ENCODE measurements around the gene MAST3.

Gene MAST3

DNA sequence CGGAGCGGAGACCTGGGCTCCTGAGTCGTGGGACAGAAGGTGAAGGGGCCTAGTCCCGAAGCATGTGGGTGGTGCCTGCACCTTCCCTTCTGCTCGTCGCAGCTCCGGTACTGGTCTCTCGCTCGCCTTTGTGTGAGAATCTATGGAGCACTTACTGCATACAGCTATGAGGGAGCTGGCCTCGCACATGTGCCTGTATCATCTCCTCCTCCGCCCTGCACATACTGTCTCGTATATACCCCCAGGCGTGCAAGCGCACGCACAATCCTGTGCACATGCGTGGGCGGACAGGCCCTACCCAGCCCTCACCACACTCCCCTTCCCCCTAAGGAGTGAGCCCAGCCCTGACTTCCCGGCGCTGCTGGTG, 64.0 kb downstream of the MAST3 start:
- no peak for DNase-seq

GRCh38 chr19:18164072-18164471, 66.5 kb downstream of the MAST3 start:
- no peak for DNase-seq

DNA sequence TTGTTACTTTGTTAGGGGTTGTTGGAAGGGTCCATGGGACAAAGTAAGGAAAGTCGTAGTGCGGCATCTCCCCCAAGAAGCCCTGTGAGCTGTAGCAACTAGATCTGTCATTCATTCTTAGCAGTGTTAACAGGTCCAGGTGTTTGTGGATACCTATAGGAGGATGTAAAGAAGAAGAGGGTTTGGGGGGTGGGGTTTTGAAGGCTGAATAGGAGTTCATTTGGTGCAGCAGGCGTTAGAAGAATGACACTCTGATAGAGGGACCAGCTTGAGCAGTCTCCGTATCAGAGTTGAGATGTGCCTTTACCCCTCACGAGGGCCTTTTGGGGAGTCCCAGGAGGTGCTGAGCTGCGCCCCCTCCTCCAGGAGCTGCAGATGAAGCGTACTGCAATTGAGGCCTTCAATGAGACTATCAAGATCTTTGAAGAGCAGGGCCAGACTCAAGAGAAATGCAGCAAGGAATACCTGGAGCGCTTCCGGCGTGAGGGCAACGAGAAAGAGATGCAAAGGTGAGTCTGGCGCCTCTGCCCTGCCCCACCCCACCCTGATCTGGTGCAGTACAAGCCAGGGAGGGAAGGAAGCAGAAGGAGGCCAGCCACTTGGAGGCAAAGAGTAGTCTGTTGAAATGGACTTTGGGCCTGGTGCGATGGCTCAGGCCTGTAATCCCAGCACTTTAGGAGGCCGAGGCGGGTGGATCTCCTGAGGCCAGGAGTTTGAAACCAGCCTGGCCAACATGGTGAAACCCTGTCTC, 68.4 kb downstream of the MAST3 start:
- no peak for DNase-seq

DNA sequence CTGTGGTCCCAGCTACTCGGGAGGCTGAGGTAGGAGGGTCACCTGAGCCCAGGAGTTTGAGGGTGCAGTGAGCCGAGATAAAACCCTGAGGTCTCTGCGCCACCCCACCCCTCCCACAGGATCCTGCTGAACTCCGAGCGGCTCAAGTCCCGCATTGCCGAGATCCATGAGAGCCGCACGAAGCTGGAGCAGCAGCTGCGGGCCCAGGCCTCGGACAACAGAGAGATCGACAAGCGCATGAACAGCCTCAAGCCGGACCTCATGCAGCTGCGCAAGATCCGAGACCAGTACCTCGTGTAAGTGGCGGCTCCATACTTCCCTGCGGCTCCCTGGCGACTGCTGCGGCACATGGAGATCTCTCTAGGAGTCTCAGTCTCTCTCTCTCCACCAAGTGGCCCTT, 69.4 kb downstream of the MAST3 start:
- DNase-seq = no peak

DNA sequence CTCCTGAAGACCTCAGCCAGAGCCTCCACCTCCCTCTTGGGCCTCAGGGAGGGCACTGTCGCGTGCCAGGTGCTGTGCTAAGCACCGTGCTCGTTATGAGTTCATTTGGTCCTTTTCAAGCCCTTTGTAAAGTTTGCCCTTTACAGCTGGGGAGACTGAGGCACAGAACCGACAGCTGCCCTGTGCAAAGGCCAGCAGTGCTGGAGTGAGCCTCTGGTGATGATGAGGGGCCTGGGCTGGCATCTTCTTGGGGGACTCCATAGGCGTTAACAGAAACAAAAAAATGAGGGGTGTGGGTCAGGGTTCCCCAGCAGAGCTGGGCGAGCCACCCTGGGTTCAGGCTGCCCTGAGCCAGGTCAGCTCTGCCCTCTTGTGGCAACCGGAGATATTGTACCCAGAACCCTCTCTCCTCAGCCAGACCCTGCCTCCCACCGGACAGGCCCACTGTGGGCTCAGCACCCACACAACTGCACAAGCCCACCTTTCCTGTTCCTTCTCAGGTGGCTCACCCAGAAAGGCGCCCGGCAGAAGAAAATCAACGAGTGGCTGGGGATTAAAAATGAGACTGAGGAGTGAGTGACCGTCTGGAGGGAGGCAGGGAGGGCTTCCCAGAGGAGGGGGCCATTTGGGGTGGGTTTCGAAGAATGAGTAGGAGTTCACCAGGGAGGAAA, 70.5 kb downstream of the MAST3 start:
- peak; percentile 68 to 72 for DNase-seq

DNA sequence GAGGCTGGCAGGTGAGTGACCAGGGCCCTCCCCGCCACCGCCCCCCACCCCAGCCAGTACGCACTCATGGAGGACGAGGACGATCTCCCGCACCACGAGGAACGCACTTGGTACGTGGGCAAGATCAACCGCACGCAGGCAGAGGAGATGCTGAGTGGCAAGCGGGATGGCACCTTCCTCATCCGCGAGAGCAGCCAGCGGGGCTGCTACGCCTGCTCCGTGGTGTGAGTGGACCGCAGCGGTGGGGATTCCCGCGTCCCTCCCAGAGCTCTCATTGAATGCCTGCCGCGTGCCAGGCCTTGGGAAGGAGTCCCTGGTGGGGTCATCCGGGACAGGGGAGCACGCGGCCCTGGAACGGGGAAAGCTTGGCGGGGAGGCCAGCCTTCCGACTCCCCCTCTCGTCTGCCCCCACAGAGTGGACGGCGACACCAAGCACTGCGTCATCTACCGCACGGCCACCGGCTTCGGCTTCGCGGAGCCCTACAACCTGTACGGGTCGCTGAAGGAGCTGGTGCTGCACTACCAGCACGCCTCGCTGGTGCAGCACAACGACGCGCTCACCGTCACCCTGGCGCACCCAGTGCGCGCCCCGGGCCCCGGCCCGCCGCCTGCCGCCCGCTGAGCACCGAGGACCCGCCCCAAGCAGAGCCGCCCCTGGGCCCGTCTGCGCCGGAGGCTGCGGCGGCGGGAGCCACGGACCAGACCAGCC, 71.2 kb downstream of the MAST3 start:
- no peak for DNase-seq

- peak in 1 of 2 donors; percentile 60 for DNase-seq
Observed at GRCh38 chr19:18170714-18171255, 73.2 kb downstream of the MAST3 start.

DNA sequence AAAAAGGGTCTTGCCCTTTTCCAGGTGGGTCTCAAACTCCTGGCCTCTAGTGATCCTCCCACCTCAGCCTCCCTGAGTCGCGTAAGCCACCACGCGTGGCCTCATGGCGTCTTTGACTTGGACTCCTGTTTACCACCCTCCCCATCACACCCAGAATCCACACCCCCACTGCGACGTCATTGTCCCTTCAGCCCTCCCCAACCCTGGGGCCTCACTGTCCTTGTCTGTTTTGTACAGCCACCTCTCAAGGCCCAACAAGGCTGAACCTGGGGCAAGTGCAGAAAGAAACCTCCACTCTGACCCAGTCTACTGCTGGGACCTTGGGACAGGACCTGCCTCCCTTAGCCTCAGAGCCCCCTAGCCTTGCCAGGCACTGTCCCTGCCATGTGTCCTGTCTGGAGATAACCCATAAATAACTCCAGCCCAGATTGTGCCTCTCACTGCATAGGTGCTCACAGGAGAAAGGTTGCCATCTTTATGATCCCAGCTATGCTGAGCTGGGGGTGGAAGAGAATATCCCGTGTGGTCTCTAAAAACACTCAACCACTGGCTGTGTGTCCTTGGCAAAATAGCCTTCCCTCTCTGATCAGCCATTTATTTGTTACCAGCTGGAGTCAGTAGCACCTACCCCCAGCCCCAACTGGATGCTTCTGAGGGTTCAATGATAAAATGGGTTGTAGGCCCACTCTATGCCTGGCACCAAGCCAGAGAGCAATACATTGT, 74.2 kb downstream of the MAST3 start:
- DNase-seq = peak in 1 of 2 donors; percentile 33

DNA sequence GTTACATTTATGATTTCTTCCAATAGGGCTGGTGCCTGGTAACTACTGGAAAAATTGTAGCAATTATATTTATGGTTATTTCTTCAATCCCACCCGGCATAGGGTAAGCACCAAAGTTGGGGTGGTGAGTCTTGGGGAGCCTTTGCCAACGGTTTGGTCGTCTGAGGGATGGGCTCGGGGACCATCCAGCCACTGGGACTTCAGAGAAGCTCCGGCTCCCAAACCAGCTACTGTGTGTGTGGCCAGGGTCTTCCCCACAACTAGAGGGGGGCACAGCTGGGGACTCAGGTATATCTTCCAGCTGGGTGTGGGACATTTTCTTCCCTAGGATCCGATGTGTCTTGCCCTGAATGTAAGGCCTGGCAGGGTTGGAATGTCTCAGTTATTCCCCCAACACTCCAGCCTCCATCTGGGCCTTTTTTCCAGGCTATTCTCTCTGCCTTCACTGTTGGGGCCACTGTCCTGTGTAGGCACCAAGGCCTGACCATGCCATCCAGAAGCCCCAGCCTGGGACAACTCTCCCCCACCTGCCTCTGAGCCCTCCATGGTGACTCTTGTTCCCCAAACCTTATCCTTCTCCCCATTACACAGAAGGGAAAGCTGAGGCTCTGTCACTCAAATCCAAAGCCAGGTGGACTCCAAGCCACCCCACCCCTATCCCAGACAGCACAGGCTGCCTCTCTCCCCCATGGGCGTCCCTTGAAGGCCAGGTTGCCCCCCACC, 74.9 kb downstream of the MAST3 start:
- DNase-seq = no peak

DNA sequence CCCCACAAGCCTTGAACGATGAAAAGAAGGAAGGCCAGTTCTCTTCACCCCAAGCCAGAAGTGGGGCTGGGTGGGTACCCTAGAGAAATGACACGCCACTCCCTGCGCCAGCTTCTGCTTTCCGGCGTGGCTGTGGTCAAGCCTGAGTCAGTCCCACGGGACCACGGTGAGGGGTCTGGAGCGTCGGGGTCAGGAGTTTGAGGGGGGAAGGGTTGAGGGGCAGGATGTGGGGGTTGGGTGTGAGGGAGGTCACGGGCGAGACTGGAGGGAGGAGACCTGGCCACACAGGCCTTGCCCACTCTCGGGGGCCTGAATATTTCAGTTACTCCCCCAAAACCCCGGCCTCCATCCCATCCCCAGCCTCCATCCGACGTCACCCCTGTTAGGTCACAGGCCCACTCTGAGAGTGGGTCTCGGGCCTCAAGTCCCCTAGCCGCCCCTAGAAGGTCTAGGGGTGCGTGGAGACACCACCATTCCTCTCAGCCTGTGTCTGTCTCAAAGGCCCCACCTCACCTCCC, 75.5 kb downstream of the MAST3 start:
- peak; percentile 31 to 83 for DNase-seq

- peak; percentile 72 to 89 for DNase-seq
Observed at GRCh38 chr19:18173572-18174288, 76.2 kb downstream of the MAST3 start, which contains the start of gene IFI30. Gene IFI30, plus strand, starts transcription at chr19:18173813. Its CDS starts 29 bp downstream, at chr19:18173842.

DNA sequence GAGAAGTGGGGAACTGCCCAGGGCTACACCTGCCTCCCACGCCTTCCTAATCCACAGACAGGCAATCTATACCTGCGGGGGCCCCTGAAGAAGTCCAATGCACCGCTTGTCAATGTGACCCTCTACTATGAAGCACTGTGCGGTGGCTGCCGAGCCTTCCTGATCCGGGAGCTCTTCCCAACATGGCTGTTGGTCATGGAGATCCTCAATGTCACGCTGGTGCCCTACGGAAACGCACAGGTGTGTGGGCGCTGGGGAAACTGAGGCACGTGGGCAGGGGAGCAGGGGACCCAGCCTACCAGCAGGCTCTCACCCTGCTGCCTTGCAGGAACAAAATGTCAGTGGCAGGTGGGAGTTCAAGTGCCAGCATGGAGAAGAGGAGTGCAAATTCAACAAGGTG, 77.4 kb downstream of the MAST3 start:
- no peak for DNase-seq

- no peak for DNase-seq
Observed at GRCh38 chr19:18176367-18177310, 79.1 kb downstream of the MAST3 start.

- no peak for DNase-seq
Observed at GRCh38 chr19:18179957-18180356, 82.4 kb downstream of the MAST3 start.

DNA sequence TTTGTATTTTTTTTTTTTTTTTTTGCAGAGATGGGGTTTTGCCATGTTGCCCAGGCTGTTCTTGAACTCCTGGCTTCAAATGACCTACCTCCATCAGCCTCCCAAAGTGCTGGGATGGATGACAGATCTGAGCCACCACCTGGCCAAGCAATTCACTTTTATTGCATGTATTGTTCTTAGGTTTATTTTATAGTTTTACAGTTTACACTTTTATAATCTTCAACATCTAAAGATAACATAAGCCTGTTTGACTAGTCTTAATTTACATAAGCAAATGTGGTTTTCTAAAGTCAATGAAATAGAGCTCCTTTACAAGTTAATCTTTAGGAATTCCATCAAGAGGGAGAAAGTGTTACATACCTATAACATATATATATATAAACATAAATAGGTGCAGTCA, 86.0 kb downstream of the MAST3 start:
- DNase-seq = no peak

DNA sequence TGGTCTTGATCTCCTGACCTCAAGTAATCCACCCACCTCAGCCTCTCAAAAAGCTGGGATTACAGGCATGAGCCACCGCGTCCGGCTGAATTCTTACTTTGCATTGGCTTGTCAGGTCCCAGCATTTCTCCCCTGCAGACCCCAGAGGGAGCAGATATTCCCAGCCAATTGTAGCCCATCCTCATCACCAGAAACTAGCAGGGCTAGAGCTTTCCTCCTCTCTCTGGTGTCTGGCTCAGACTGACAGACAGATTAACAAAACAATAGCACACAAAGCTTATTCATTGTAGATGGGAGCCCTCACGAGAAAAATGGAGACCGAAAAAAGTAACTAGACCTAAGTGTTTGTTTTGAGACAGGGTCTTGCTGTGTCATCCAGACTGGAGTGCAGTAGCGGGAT, 88.0 kb downstream of the MAST3 start:
- no peak for DNase-seq

GRCh38 chr19:18190278-18190677, 92.7 kb downstream of the MAST3 start:
- no peak for DNase-seq

- DNase-seq = no peak
Observed at GRCh38 chr19:18191640-18192062, 94.1 kb downstream of the MAST3 start.

- DNase-seq = peak; percentile 100
Observed at GRCh38 chr19:18192673-18193387, 95.3 kb downstream of the MAST3 start, which contains the start of gene MPV17L2. Gene MPV17L2, plus strand, starts transcription at chr19:18193218. Its CDS starts 64 bp downstream, at chr19:18193282.
